ENCODE results near the gene KCND2. TPM values are rescaled to one million over a fixed set of nuclear protein-coding genes. Genes with fewer than 3 reads are reported as not detected.

Gene KCND2
- total RNA-seq, 2 experiments from 2014 or later: not detected

DNA sequence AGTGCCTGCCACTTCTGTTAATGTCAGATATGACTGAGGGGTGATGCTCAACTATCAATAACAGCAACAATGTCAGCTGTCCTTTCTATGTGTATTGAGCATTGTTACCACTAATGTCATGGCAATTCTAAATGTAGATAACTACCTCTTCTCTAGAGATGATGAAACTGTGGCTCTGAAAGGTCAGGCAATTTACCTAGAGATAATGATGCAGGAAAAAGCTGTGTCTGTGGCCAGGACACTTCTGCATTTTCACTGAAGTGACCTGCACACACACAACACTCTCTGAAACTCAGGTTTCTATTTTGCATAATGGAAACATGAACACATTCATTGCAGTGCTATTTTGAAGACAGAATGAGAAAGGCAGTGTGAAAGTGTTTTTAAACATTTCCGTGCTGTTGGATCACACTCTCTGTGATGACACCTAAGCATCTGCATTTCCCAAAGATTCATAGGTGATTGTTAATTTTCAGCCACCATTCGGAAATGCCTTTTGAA is 148.2 kb downstream of the KCND2 start:
- CTCF ChIA-PET: no interaction called here
- intact Hi-C loops (cut with DNase I, micrococcal nuclease): no loop called here
- no peak overlapping the region for H3K4me3 Mint-ChIP-seq
- no peaks in the 10 kb centered on the region for H3K36me3 Mint-ChIP-seq (ENCODE audit: low read depth)
- no peak overlapping the region for H3K27ac Mint-ChIP-seq
- H3K9me3 Mint-ChIP-seq (ENCODE audit: low read depth): no peaks in the 10 kb centered on the region
- POLR2A ChIA-PET: no interaction called here
- no peaks in the 10 kb centered on the region for H3K4me1 Mint-ChIP-seq
- DNase-seq (no peak), ATAC-seq (no peak)
- H3K27me3 Mint-ChIP-seq: no peaks in the 10 kb centered on the region

DNA sequence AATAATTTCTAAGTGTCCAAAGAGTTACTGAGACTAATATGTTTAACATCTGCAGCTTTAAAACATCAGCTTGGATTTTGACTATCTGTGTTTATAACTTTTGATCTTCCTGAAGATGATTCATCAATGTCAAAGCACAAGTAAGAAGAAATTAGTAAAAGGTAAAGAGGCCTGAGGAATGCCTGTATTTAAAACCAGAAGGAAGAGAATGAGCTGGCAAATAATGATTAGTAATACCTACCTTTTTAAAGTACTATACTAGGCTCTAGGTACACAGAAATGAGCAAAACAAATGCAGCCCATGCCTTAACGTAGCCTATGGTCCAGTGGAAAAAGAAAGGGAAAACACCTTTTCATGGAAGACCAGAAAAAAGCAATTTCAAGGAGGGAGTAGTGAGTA is 158.0 kb downstream of the KCND2 start:
- DNase-seq: no peak
- H3K27ac Mint-ChIP-seq: no peak overlapping the region
- ChIA-PET POLR2A (no interaction called here), CTCF (no interaction called here)
- ATAC-seq: no peak
- H3K36me3 Mint-ChIP-seq (ENCODE audit: low read depth): no peaks in the 10 kb centered on the region
- no peaks in the 10 kb centered on the region for H3K4me1 Mint-ChIP-seq
- intact Hi-C loops (cut with DNase I, micrococcal nuclease): no loop called here
- H3K4me3 Mint-ChIP-seq: no peak overlapping the region
- H3K9me3 Mint-ChIP-seq (ENCODE audit: low read depth): no peaks in the 10 kb centered on the region
- H3K27me3 Mint-ChIP-seq: no peaks in the 10 kb centered on the region

DNA sequence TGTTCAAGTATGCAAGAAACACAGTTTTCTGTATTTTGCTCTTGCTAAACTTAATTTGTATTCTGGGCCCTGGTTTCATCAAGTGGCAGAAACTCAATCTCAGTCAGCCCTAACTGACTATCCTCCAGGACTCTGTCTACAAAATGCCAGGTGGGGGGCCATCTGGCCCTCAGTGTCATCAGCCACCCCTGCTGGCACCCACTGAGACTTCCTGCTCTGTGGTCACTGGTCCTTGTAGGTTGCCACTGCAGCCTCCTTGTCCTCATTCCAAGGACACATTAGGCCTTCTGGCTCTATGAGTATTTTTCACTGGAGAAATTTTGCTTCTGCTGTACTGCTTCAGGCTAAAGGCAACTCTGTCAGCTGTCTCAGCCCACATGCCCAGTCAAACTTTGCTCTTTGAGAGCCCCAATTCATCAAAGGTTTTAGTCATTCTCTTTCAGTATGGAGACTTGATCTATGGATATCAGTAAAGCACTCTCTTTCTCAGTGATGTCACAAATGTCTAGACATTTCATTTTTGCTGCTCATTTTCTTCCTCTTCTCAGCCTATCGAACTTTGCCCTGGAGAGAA is 163.6 kb downstream of the KCND2 start:
- Mint-ChIP-seq H3K27ac (no peak overlapping the region), H3K4me1 (no peaks in the 10 kb centered on the region), H3K4me3 (no peak overlapping the region), H3K27me3 (no peaks in the 10 kb centered on the region), H3K9me3 (ENCODE audit: low read depth) (peaks cover 4% of the 10 kb centered on the region), H3K36me3 (ENCODE audit: low read depth) (no peaks in the 10 kb centered on the region)
- ATAC-seq (no peak), DNase-seq (no peak)
- intact Hi-C loops (cut with DNase I, micrococcal nuclease): no loop called here
- ChIA-PET CTCF (no interaction called here), POLR2A (no interaction called here)

DNA sequence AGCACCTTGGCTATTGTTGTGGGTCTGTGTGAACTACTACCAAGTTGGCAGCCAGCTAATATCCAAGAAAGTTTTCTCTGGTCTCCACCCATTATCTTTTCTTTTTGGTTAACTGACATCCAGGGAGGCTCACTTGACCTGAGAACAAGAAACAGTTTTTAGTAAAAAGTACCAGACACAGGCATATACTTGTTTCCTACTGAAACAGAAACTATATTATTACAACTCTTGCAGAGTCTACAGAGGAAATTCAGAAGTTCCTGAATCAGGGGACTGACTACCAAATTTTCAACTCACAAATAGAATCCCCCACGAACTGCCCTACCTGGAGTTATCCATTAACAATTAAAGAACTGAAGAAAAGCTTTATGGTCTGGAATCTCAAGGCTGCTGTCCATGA is 168.9 kb downstream of the KCND2 start:
- POLR2A ChIA-PET: no interaction called here

DNA sequence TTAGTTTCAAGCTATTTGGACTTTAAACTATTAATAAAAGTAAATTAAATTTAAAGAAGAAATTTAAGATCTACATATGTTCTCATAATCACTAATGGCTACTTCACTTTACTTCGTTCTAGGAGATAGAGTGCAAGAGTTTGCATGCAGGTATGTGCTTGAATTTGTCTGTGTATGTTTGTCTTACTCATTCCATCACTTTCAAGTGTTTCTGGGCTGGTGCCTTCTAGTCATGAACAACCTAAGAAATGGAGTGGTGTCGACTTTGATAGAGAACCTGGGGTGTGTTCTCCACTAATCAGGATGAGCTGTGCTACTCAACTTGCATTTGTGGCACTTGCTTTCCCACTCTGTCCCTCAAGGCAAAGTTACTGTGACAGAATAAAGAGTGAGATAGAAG is 169.9 kb downstream of the KCND2 start:
- Mint-ChIP-seq H3K27me3 (no peaks in the 10 kb centered on the region), H3K36me3 (ENCODE audit: low read depth) (no peaks in the 10 kb centered on the region), H3K4me1 (no peaks in the 10 kb centered on the region), H3K9me3 (ENCODE audit: low read depth) (peaks cover 7% of the 10 kb centered on the region), H3K4me3 (no peak overlapping the region), H3K27ac (no peak overlapping the region)
- POLR2A ChIA-PET: no interaction called here
- CTCF ChIA-PET: no interaction called here
- intact Hi-C loops (cut with DNase I, micrococcal nuclease): no loop called here
- ATAC-seq (no peak), DNase-seq (no peak)

More for the DNA sequence above, 168.9 kb downstream of the KCND2 start:
- Mint-ChIP-seq H3K27me3 (no peaks in the 10 kb centered on the region), H3K4me3 (no peak overlapping the region), H3K4me1 (no peaks in the 10 kb centered on the region), H3K9me3 (ENCODE audit: low read depth) (peaks cover 8% of the 10 kb centered on the region), H3K36me3 (ENCODE audit: low read depth) (no peaks in the 10 kb centered on the region), H3K27ac (no peak overlapping the region)
- CTCF ChIA-PET: no interaction called here
- intact Hi-C loops (cut with DNase I, micrococcal nuclease): no loop called here
- no peak for DNase-seq
- no peak for ATAC-seq

DNA sequence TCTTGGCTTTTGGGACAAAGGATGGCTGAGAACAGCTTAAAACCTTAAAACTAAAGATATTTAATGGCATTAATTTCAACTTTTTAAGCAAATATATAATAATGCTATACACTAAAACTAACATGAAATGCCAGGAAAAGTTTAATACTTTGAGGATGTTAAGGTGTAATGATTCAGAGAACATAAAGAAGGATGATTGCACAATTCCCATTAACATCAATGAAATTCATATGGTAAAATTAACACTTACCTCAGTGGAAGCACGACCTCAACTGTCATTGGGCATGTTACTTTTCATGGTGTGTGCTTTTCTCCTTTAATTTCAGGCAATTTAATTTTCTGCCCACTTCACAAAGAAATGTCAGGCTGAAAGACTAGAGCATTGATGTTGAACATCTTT is 171.7 kb downstream of the KCND2 start:
- ChIA-PET POLR2A (no interaction called here), CTCF (interaction anchor here (0.7 kb wide), 1 partner anchor 24 kb away, joined by 3 read pairs; no protein-coding TSS in a partner anchor)
- peaks cover 7% of the 10 kb centered on the region for H3K9me3 Mint-ChIP-seq (ENCODE audit: low read depth)
- no peak overlapping the region for H3K4me3 Mint-ChIP-seq
- H3K36me3 Mint-ChIP-seq (ENCODE audit: low read depth): no peaks in the 10 kb centered on the region
- intact Hi-C loops (cut with DNase I, micrococcal nuclease): no loop called here
- H3K27ac Mint-ChIP-seq: no peak overlapping the region
- ATAC-seq (no peak), DNase-seq (no peak)
- H3K27me3 Mint-ChIP-seq: no peaks in the 10 kb centered on the region
- H3K4me1 Mint-ChIP-seq: no peaks in the 10 kb centered on the region

DNA sequence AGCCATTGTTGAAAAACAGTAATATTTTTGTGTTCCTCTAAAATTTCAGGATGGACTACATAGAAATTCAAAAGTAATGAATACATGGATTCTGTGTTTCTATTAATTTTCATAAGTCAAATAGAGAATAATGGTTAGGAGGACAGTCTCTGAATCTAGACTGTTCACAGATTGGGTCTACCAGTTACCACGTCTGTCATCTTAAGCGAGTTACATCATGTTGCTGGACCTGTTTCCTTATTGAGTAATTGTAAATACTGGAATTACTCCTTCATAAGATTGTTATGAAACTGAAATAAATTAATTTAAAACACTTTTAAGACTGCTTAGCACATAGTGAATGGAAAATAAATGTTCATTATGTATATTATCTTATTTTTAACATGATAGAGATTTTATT is 172.3 kb downstream of the KCND2 start:
- DNase-seq: no peak
- CTCF ChIA-PET: no interaction called here
- Mint-ChIP-seq H3K36me3 (ENCODE audit: low read depth) (no peaks in the 10 kb centered on the region), H3K4me3 (no peak overlapping the region), H3K4me1 (no peaks in the 10 kb centered on the region), H3K27me3 (no peaks in the 10 kb centered on the region), H3K9me3 (ENCODE audit: low read depth) (peaks cover 7% of the 10 kb centered on the region), H3K27ac (no peak overlapping the region)
- intact Hi-C loops (cut with DNase I, micrococcal nuclease): no loop called here
- no peak for ATAC-seq
- POLR2A ChIA-PET: no interaction called here

DNA sequence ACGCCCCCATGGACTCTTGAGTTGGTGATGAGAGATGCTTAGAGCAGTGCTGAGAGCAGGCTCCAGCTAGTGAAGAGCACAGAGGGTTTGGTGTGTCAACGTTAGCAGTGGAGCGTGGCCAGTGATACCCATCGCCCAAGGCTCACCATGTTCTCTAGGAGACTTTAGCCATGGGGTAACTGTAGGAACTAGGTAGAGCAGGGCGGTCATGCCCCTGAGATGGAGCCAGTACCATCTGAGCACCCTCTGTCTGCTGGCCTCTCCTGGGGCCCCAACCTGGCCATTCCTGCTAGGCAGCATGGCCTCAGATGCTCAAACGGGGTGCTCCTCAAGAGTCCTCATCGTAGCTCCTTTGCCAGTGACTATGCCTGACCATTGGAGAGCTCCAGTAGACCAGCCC is 179.7 kb downstream of the KCND2 start:
- Mint-ChIP-seq H3K27me3 (no peaks in the 10 kb centered on the region), H3K36me3 (ENCODE audit: low read depth) (no peaks in the 10 kb centered on the region), H3K9me3 (ENCODE audit: low read depth) (peaks cover 10% of the 10 kb centered on the region), H3K4me1 (no peaks in the 10 kb centered on the region), H3K27ac (no peak overlapping the region), H3K4me3 (no peak overlapping the region)
- ATAC-seq: no peak
- no peak for DNase-seq
- CTCF ChIA-PET: no interaction called here
- intact Hi-C loops (cut with DNase I, micrococcal nuclease): no loop called here
- POLR2A ChIA-PET: no interaction called here

DNA sequence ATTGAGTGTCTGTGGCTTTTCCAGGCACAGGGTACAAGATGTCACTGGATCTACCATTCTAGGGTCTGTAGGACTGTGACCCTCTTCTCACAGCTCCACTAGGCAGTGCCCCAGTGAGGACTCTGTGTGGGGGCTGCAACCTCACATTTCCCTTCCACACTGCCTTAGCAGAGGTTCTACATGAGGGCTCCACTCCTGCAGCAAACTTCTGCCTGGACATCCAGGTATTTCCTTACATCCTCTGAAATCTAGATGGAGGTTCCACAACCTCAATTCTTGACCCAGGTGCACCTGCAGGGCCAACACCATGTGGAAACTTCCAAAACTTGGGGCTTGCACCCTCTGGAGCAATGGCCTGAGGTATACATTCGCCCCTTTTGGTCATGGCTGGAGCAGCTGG is 183.7 kb downstream of the KCND2 start:
- Mint-ChIP-seq H3K27ac (no peak overlapping the region), H3K4me3 (no peak overlapping the region), H3K36me3 (ENCODE audit: low read depth) (no peaks in the 10 kb centered on the region), H3K9me3 (ENCODE audit: low read depth) (peaks cover 20% of the 10 kb centered on the region), H3K4me1 (no peaks in the 10 kb centered on the region), H3K27me3 (no peaks in the 10 kb centered on the region)
- intact Hi-C loops (cut with DNase I, micrococcal nuclease): no loop called here
- DNase-seq (no peak), ATAC-seq (no peak)
- CTCF ChIA-PET: no interaction called here
- POLR2A ChIA-PET: no interaction called here

DNA sequence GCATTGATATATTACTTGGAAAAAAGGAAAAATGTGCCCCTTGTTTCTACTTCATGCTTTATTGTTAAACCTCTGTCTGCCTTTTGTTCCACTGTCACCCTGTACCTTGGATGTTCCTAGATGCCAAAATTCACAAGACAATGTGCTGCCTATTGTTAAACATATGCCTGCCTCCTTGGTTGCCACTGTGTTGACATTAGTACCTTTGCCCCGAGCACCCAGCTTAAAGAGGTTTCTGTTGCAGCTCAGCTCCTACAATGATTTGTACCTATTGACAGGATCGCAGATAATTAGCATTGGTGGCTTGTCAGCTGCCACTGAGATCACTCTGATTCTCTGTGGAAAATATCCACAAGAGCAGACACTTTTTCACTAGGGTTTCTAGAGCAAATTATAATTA is 188.0 kb downstream of the KCND2 start:
- H3K36me3 Mint-ChIP-seq (ENCODE audit: low read depth): no peaks in the 10 kb centered on the region
- H3K9me3 Mint-ChIP-seq (ENCODE audit: low read depth): peaks cover 16% of the 10 kb centered on the region
- ATAC-seq (no peak), DNase-seq (no peak)
- H3K4me3 Mint-ChIP-seq: no peak overlapping the region
- no peak overlapping the region for H3K27ac Mint-ChIP-seq
- intact Hi-C loops (cut with DNase I, micrococcal nuclease): no loop called here
- no peaks in the 10 kb centered on the region for H3K27me3 Mint-ChIP-seq
- ChIA-PET CTCF (no interaction called here), POLR2A (no interaction called here)
- H3K4me1 Mint-ChIP-seq: no peaks in the 10 kb centered on the region

DNA sequence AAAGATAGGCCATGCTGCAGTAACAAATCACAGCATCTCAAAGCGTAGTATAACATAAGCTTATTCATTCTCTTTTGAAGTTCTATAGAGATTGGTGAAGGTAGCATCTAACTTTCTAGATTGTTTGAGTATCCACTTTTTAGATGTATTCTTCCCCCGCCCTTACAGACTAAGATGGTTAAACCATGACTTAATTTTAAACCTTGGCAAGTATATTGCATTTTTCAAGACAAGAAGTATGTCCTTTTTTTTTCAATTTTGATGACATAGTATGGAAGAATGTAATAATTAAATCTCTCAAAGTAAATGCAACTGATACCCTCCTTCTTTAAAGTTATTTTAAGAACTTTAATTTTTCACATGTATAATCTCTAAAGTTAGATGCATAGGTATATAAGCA is 190.0 kb downstream of the KCND2 start:
- Mint-ChIP-seq H3K27me3 (no peaks in the 10 kb centered on the region), H3K4me3 (no peak overlapping the region), H3K4me1 (no peaks in the 10 kb centered on the region), H3K36me3 (ENCODE audit: low read depth) (no peaks in the 10 kb centered on the region), H3K9me3 (ENCODE audit: low read depth) (peaks cover 10% of the 10 kb centered on the region), H3K27ac (no peak overlapping the region)
- ATAC-seq: no peak
- intact Hi-C loops (cut with DNase I, micrococcal nuclease): no loop called here
- no peak for DNase-seq
- ChIA-PET CTCF (no interaction called here), POLR2A (no interaction called here)

DNA sequence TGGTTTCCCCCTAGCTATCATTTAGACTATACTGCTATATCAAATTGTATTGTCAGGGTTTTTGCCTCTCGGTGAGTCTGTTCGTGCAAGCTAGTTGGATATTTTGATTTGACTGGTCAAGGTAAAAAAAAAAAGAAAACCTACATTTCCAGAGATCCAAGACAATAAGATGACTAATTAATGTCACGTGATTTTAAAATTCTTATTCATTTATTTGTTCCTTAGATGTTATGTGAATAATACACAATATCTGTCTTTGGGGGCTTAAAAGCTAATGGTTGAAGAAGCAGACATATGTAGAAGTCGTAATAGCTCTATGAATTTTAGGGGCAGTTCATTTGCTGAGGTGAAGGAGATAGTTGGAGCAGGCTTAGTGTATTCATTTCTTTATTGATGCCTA is 191.1 kb downstream of the KCND2 start:
- Mint-ChIP-seq H3K4me1 (no peaks in the 10 kb centered on the region), H3K27me3 (no peaks in the 10 kb centered on the region), H3K27ac (no peak overlapping the region), H3K4me3 (no peak overlapping the region), H3K36me3 (ENCODE audit: low read depth) (no peaks in the 10 kb centered on the region), H3K9me3 (ENCODE audit: low read depth) (peaks cover 2% of the 10 kb centered on the region)
- intact Hi-C loops (cut with DNase I, micrococcal nuclease): no loop called here
- no peak for ATAC-seq
- ChIA-PET POLR2A (no interaction called here), CTCF (no interaction called here)
- DNase-seq: no peak

DNA sequence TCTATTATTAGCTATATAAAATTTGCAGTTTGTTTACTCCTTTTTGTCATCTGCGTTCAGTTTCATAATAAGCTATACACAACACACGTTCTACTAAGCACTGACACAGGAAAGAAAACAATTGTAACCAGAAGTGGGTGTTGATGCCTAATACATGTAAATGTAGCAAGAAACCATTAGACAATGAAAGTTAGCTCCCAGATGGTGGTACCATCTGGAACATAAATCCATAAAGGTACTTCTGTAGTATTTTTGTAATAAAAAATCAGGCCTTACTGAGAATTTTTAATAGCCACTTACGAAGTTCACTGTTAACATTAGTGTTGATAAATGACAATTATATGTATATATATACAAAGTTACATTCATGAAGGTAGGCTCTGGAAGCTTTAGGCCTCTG is 194.7 kb downstream of the KCND2 start:
- intact Hi-C loops (cut with DNase I, micrococcal nuclease): no loop called here
- ChIA-PET POLR2A (no interaction called here), CTCF (no interaction called here)
- Mint-ChIP-seq H3K4me1 (no peaks in the 10 kb centered on the region), H3K27ac (no peak overlapping the region), H3K27me3 (no peaks in the 10 kb centered on the region), H3K36me3 (ENCODE audit: low read depth) (no peaks in the 10 kb centered on the region), H3K4me3 (no peak overlapping the region), H3K9me3 (ENCODE audit: low read depth) (peaks cover 3% of the 10 kb centered on the region)
- DNase-seq: no peak
- ATAC-seq: no peak

Measured in activated CD4-positive, alpha-beta T cell treated with anti-CD3 and anti-CD28 coated beads for 36 hours (primary cell).